Esophagus mucosa (tissue), 1 donor: ENCODE results near the gene RGCC. TPM values are rescaled to one million over a fixed set of nuclear protein-coding genes. Genes with fewer than 3 reads are reported as not detected.
"Not testable (repeated sequence)": the region's sequence is repeated elsewhere in the genome, so short reads cannot be mapped to it uniquely, and the experiment has no call there.

Source experiments
- ATAC-seq: fragments of 200-7000 bp; cut with Tn5 transposase; one replicate; pipeline ENCODE4 v1.9.1; 2020
- total RNA-seq: library from RNA; stranded (reverse); gene quantifications from one replicate; pipeline ENCODE4 v1.2.4, GENCODE V29; 2023
- donor health status: DM: yes; HTN: yes; CAD: no.

The RGCC gene, protein sequence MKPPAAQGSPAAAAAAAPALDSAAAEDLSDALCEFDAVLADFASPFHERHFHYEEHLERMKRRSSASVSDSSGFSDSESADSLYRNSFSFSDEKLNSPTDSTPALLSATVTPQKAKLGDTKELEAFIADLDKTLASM
- 5.5 TPM for total RNA-seq

DNA sequence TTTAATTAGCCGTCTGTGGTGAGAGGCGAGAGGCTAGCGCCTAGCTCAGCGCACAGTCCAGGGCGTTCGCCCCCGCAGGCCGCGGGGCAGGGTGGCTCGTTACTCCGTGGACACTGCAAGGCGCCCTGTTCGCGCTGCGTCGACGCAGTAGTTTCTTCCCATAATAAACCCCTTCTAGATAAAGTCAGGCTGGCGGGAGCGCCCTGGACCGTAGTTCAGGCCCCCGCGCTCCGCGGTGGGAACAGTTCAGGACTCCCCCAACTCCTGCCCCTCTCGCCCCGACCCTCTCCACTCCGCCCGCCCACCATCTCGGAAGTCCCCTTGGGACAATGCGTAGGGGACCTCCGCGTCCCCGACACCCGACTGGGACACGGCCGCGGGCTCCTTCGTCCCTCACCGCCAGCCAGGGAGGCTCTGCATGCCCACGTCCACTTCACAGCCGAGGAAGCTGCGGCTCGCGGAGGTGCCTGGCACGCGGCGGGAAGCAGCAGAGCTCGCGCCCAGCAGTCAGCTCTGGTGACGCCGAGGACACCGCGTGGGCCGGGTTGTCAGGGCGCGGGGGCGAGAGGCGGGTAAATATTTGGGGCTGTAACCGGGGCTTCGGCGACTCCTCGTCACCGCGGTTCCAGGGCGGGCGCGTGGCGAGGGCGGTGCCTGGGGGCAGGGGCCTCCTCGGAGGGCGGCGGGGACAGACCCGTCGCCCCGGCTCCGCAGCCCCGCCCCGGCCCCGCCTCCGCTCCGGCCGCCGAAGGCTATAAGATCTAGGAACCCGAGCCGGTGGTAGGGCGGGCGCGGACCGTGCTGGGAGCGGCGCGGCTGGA is at the start of gene RGCC:
Gene RGCC (plus strand): TSS at position 783 of the 821 bp plus-strand sequence. CDS start 158 bp downstream, outside the sequence.
- ATAC-seq = peak; percentile 74

DNA sequence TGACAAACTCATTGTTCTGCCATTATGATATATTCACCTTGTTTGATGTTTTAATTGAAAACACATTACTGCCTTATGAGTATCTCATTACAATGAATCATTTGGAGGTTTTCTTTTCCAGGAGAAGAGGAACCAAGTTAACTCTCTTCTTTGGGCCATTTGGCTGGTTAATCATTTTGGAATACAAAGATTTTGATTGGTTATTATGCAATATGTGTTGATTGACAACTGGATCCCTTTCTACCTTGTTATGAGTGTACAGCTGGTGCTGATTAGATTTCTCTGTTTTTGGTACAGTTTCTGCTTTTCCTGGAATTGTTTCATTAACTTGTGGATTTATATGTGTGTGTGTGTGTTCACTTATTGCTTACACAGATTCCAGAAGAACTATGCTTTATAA is 49.2 kb upstream of the RGCC start:
- ATAC-seq = no peak

- ATAC-seq = no peak
Measured at GRCh38 chr13:41408746-41409145, 48.6 kb upstream of the RGCC start.

DNA sequence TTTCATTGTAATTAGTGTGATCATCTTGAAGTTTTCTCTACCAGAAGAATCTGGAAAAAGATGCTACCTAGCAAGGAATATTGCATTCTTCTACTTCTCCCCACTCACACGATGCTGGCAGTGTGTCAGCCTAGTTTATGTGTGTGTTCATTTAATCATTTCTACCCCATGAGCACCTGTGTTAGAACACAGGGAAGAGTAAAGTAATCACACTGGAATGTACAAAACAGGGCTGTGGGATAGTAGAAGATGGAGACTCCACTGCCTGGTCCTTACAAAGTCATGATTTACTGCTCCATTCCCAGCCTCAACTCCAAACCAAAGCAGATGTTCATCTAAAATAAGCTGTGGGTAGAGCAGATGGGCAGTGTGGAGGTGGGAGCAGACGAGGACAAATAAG is 47.7 kb upstream of the RGCC start:
- no peak for ATAC-seq

- ATAC-seq = no peak
Measured at GRCh38 chr13:41411060-41411459, 46.3 kb upstream of the RGCC start.

DNA sequence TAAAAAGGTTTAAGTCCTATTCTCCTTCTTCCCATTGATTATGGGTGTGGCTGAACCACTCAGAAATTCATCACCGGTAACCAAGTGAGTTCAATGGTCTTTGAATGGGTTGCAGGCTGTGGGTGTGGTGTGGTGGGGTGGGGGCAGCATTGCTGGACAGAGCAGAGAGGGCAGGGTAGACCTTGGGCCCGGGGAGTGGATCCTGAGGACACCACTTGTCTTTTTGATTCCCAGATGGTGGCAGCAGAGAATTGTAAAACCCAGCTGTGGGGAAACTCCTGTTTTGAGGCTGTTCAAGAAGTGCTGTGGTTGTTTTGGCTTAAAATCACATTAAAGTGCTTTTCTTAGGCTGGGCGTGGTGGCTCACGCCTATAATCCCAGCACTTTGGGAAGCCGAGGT is 45.8 kb upstream of the RGCC start:
- peak; percentile 50 for ATAC-seq

GRCh38 chr13:41413872-41414271 is 43.5 kb upstream of the RGCC start:
- no peak for ATAC-seq

- no peak for ATAC-seq
Measured at GRCh38 chr13:41416276-41416675, 41.1 kb upstream of the RGCC start.

GRCh38 chr13:41418027-41418426 is 39.3 kb upstream of the RGCC start:
- no peak for ATAC-seq

DNA sequence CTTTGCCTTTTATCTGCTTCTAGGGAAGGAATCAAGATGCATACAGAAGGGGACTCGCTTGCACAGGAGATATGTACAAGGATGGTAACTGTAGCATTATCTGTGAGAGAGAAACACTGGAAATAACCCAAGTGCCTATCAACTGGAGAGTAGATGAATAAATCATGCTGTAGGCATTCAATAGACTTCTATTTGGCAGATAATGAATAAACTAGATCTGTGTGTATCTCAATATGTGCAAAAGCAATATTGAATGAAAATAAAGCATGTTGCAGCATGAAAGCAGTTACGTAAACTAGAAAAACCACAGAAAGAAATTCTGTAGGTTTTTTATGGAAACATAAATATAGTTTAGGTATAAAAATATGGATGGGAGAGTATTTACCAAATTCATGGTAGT is 38.6 kb upstream of the RGCC start:
- no peak for ATAC-seq

GRCh38 chr13:41419206-41419605 is 38.1 kb upstream of the RGCC start:
- no peak for ATAC-seq

DNA sequence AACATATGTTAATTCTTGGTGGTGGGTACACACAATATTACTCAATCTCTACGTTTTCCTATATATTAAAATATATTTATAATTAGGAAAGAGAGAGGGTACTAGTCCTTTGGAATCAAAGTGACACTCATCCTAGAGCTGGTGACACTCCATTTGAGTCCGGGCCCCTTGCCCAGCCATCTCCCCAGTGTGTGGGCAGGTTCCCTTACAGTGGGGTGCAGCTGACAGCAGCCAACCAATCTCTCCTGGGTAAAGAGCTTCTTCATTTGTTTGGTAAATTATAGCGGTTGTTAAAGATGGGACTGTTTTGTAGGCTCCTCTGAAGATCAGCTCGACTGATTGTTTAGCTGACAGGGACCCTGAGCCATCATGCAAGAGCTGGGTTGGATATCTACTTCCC is 37.2 kb upstream of the RGCC start:
- no peak for ATAC-seq

- ATAC-seq = not testable (repeated sequence)
Measured at GRCh38 chr13:41421330-41421729, 36.0 kb upstream of the RGCC start.

DNA sequence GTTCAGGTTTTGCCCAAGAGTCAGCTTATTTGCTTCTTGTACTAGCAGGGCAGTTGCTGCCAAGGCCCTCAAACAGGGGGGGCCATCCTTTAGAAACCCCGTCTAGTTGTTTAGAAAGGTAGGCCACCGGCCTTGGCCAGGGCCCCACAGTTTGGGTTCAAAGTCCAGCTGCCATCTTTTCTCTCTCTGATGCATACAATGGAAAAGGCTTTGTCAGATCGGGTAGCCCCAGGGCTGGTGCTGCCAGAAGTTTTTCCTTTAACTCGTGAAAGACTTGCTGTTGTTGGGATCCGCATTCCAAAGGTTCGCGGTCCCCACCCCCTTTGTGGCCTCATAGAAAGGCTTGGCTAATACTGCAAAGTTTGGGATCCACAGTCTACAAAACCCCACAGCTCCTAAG is 35.4 kb upstream of the RGCC start:
- ATAC-seq = not testable (repeated sequence)

- not testable (repeated sequence) for ATAC-seq
Measured at GRCh38 chr13:41423259-41423658, 34.1 kb upstream of the RGCC start.

DNA sequence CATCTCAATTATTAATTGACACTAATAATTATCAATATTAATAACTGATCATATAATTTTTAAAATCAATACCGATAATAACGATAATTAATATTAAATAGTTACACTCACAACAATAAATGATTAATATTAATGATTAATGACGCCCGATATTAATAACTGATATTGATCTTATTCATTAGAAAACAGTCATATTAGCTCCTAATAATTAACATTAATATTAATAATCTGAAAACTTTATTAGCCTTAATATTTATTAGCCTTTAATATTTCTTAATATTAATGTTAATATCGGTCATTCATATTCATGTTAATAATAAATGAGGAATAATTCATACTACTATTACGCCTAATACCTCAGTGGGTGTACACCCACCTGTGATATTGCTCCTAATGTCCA is 32.7 kb upstream of the RGCC start:
- not testable (repeated sequence) for ATAC-seq

GRCh38 chr13:41426047-41426446 is 31.3 kb upstream of the RGCC start:
- no peak for ATAC-seq

- no peak for ATAC-seq
Measured at GRCh38 chr13:41427666-41428065, 29.7 kb upstream of the RGCC start.

DNA sequence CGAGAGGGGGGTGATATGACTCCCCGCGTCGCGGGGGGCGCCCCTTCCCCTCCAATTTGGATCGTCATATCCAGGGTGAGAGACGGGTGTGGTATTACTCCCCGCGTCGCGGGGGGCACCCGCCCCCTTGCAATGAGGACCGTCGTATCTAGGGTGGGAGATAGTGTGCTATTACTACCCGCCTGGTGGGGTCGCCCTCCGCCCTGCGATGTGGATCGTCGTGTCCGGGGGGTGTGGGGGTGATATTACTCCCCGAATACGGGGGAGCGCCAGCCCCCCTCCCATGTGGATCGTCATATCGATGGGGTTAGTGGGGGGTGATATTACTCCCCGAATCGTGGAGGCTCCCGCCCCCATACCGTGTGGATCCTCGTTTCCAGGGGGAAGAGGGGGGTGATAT is 29.2 kb upstream of the RGCC start:
- no peak for ATAC-seq

GRCh38 chr13:41434030-41434429 is 23.3 kb upstream of the RGCC start:
- not testable (repeated sequence) for ATAC-seq

DNA sequence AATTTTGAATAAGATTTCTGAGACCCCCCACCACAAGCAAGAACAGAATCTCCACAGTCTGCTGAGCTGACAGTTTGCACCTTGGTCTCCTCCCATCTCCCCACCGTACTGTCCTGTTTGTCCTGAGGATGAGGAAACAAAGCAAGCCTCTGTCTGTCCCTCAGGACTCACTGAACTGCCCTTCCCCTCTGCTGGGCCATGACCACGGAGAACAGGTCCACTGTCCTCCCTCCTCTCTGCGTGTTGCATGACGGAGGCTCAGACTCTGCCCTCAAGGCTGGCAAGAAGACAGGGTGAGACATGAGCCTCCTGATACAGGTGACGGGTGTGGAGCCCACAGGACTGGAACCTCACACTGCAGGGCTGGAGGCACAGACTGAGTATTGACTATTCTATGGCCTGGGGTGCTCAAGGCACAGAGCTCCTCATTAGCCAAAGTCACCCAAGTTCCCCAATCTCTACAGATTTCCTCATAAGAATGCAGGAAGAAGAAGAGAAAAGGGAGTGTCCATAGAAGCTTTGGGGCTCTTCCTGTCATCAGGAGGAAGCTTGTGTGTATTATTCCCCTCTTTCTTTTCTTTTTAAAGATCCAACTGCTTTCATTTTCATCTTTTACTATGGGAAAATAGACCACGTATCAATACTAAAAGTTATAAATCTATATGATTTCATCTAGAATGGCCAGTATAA is 22.4 kb upstream of the RGCC start:
- ATAC-seq = no peak

GRCh38 chr13:41443969-41444368 is 13.4 kb upstream of the RGCC start:
- no peak for ATAC-seq

DNA sequence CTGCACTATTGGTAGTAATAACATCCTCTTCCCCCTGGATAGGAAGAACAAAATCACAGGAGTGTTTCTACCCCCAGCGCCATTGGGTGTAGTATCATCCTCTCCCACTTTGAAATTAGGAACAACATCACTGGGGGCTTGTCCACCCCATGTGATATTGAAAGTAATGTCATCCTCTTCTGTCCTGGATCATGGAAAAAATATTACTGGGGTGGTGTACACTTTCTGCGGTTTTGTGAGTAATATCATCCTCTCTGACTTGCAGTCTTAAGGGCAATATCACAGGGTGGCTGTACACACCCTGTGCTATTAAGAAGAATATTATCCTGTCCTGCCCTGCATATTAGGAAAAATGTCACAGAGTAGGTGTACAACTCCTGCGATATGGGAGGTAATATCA is 4.9 kb upstream of the RGCC start:
- ATAC-seq = no peak

DNA sequence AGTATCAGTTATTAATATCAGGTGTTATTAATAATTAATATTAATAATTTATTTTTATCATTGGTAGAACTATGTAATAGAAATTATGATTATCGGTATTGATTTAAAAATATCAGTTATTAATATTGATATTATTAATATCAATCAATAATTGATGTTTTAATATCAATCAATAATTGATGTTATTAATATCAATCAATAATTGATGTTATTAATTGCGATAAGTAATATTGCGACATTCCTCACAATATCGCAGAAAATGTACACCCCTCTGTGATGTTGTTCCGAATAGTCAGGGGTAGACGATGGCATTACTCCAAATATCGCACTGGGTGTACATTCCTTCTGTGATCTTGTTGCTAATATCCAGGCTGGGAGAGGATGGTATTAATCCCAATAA is 3.7 kb upstream of the RGCC start:
- no peak for ATAC-seq
